Activated naive CD4-positive, alpha-beta T cell treated with anti-CD3 and anti-CD28 coated beads, Interleukin-2, amount 50 U/mL, for 16 hours (primary cell): ENCODE results near the gene PDXK.
"Not testable (repeated sequence)": the region's sequence is repeated elsewhere in the genome, so short reads cannot be mapped to it uniquely, and the experiment has no call there.

Experiments
- DNase-seq: peaks from one replicate; pipeline ENCODE4 v3.0.0-alpha.2; 2020

Gene PDXK

DNA sequence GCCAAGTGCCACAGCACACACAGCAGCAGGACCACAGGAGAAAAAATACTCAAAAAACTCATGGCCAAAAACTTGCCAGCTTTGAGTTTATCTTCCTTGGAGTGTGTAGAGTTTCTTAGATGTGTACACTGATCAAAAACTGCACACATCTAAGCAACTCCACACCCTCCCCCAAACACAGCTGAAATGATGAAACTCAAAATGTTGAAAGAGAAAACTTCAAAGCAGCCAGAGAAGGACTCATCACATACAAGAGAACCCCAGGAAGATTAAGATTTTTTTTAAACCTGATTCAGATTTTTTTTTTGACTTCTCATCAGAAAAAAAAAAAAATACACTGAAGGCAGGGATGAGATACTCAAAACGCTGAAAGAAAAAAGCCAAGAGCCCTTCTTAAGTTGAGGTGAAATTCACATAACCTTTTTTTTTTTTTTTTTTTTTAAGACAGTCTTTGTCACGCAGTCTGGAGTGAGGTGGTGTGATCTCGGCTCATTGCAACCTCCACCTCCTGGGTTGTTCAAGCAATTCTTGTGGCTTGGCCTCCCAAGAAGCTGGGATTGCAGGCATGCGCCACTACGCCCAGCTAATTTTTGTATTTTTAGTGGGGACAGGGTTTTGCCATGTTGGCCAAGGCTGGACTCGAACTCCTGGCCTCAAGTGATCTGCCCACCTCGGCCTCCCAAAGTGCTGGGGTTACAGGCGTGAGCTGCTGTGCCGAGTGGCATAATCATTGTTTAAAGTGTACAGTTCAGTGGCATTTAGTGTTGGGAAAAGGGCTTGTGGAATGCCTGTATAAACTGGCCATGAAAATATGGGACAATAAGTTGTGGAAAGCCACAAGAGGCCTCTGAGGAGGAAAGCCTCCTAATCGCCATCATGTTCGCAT lies 20.9 kb upstream of the PDXK start:
- no peak for DNase-seq

DNA sequence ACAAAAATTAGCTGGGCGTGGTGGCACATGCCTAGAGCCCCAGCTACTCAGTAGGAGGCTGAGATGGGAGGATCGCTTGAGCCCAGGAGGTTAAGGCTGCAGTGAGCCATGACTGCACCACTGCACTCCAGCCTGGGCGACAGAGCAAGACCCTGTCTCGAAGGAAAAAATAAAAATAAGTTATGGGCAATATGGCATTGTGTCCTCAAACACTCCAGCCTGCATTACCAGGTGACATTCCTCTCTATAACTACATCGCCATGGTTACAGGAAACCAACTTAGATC lies 19.5 kb upstream of the PDXK start:
- DNase-seq, result not testable (repeated sequence)

- DNase-seq, result no peak
These were observed 18.9 kb upstream of the PDXK start for GRCh38 chr21:43699933-43700599.

- no peak for DNase-seq
These were observed 16.8 kb upstream of the PDXK start for GRCh38 chr21:43701936-43702784.

DNA sequence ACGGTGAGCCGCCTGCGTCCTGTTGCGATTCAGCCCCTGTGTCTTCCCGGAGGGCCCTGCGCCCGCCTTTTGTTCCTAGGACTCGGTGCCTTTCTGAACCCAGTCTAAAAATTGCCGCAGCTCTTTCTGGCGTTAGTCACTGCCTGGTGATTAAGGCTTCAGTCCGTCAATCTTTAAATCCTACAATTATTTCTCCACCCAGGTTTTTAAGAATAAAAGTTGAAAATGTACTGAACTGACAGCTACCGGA lies 16.2 kb upstream of the PDXK start:
- DNase-seq, result no peak

DNA sequence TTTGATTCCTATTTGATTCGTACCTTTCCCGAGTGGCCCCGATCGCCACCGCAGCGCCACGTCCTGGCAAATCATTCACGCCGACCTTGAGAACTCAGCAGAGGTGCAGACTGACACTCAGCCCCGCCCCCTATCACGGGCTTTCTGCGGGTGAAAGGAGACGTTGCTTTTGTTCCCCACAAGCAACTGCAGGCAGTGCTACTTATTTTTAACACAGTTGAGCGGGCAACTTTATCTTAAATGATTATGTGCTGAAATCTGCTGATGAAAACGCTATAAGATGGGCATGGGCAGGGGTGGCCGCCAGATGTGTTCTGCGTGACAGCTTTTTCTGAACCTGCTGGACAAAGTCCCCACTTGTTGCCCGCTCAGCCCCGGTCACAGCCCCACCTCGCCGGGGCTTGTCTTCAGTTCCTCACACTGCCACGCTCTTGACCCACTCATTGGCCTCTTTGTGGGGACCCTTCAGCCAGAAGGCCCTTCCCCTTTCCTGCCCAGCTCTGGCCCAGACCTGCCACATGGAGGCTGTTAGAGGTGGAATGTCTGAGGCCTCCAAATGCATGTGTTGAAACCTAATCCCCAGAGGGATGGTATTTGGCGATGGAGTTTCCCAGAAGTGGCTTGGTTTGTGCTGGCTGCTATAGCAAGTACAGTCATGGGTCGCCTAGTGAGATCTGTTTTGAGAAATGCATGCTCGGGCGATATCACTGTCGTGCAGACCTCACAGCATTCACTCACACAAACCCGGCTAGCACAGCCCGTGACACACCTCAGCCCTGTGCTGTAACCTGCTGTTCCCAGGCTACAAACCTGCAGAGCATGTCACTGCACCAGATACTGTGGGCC lies 15.7 kb upstream of the PDXK start:
- peak; percentile 37 for DNase-seq

GRCh38 chr21:43707462-43707861 lies 11.5 kb upstream of the PDXK start:
- no peak for DNase-seq

DNA sequence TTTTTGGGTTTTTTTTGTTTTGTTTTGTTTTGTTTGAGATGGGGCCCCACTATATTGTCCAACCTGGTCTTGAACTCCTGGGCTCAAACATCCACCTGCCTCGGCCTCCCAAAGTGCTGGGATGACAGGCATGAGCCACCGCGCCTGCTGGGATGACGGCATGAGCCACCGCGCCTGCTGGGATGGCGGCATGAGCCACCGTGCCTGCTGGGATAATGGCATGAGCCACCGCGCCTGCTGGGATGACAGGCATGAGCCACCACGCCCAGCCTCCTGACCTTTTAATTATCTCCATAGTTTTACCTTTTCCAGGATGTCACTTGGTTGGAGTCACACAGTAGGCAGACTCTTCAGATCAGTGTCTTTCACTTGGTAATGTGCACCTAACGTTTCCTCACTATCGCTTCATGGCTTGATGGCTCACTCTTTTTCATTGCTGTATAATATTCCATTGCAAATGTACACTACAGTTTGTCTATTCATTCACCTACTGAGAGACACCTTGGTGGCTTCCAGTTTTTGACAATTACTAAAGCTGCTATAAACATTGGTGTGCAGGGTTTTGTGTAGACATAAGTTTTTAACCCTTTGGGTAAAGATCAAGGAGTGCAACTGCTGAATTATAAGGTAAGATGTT lies 10.1 kb upstream of the PDXK start:
- no peak for DNase-seq

- no peak for DNase-seq
These were observed 6.5 kb upstream of the PDXK start for GRCh38 chr21:43712268-43712942.

GRCh38 chr21:43713123-43713522 lies 5.8 kb upstream of the PDXK start:
- DNase-seq, result not testable (repeated sequence)

DNA sequence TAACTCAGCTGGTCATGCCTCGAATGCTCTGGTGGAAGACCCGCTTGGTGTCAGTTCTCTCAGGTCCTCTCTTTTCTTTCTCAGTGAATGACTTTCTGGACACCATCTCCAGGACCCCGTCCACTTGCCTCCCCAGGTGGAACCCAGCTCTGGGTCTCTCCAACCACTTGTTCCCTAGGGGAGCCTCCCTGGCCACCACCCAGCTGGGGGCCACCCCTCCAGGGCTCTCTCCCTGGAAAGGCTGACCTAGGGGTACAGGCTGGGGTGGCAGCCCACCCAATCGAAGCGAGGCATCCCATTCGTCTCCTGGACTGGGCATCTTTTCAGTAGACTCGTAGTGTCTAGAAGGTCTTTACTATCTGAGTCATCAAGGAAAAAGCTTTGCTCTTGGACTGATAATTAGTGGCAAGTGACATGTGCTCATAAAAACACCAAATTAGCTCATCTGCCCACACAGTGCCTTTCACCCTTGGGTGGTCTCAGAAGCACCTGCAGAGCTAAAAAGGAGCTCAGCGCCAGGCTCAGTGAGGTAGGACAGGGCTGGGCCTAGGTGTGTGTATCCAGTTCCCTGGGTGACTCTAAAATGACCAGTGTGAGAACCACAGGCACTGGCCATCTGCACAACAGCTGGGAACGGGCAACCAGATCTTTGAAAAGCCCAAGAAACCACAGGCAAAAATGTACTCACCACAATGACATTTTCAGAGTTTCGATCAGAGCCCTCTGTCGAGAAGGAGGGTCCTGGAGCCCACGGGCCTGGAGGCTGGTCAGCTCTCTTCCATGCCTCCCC lies 2.4 kb upstream of the PDXK start:
- no peak for DNase-seq

- no peak for DNase-seq
These were observed 1.6 kb upstream of the PDXK start for GRCh38 chr21:43717166-43717853.

GRCh38 chr21:43717967-43718871 lies 710 bp upstream of the PDXK start:
- no peak for DNase-seq

GRCh38 chr21:43719748-43720538 lies 1.0 kb downstream of the PDXK start:
- no peak for DNase-seq

DNA sequence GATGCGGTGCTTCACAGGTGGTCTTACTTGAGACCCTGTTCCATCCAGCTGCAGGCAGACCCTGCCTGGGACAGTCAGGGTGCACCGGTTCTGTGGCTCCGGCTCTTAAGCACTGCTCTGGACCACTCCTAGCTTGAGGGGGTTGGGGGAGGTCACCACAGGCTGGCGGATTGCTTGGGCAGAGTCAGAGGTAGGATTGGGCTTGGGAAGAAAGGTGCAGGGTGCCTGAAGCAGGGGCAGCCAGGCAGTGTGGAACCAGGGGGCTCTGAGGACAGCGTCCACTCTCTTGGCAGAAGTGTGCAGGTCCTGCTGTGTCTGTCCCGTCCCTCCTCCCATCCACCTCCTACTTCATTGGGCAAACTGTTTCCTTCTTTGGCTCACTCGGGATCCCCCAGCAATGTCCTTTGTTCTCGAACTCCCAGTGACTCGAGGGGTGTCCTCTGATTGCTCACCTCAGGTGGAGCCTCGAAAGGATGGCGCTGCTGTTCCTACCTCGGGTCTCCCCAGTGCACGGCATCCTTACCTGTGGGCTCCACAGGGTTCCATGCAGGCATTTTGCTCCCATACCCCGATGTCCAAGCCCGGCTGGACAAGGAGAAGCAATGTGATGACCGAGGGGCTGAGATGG lies 1.7 kb downstream of the PDXK start:
- no peak for DNase-seq

DNA sequence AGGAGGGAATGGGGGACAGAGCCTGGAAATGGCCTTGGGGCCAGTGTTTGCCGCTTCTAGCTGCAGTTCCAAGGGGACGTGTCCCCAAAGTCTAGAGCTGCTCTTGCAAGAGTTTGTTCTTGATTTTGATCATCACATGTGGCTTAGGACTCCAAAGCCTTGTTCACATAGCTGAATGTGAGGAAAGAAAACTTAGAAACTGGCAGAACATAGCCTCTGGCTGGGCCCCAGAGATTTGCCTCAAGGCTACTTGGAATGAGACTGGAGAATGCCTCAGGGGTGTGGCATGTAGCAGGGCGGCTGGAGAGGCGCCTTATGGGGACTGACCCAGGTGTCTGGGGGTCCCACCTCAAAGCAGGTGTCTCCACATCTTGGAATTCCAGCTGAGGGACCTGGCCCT lies 2.3 kb downstream of the PDXK start:
- DNase-seq, result no peak

DNA sequence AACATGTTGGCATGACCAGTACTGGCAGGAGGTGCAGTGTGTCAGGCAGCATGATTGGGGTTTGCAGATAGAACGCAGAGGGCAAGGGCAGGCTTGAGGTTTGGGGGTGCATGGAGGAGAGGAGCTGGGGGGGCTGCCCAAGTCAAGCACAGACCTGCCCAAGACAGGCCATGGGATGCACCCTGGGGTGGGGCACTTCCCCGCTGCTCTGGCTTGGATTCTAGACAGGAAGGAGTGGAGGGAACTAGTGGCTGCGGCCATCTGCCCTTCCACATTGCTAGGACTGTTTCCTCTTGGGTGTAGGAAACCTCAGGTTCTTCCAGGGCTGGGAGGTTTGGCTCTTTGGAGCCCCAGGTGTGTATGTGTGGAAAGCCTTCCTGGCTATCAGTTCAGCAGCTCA lies 3.0 kb downstream of the PDXK start:
- no peak for DNase-seq

- DNase-seq, result no peak
These were observed 4.7 kb downstream of the PDXK start for GRCh38 chr21:43723648-43724047.
